ENCODE data around the gene FGG. TPM values are rescaled to one million over a fixed set of nuclear protein-coding genes. Genes with fewer than 3 reads are reported as not detected.

FGG gene
- total RNA-seq, 3 donors from 2014 or later: 3.3 TPM; not detected in 2

DNA sequence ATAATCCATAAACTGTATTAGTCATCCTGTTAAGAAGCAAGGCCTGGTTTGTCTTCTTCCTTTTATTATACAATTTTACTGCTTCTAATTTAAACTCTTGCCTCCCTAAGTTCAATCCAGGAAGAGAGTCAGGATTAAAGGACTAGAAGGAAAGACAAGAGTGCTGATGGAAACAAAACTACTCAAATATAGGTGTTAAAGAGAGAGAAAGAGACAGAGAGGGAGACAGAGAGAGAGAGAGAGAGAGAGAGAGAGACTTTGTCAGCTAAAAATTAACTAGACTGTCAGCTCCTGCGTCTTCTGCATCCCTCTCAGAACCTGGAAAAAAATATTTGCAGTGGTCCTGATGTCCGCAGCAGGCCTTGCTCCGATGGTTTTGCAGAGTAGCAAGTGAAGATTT, 13.5 kb upstream of the FGG start:
- H3K27me3 ChIP-seq: peaks cover 0 to 3% of the 10 kb centered on the region in 2 donors
- intact Hi-C loops (cut with DNase I; ENCODE audit: low total_unique reads): no loop called here
- no peaks in the 10 kb centered on the region for H3K36me3 ChIP-seq
- H3K27ac ChIP-seq: no peak overlapping the region
- TF ChIP-seq POLR2A (IDR thresholded peaks at IDR 0.05) (no peak), POLR2AphosphoS5 (IDR thresholded peaks at IDR 0.05) (no peak)
- TF ChIP-seq, protein P1, sequence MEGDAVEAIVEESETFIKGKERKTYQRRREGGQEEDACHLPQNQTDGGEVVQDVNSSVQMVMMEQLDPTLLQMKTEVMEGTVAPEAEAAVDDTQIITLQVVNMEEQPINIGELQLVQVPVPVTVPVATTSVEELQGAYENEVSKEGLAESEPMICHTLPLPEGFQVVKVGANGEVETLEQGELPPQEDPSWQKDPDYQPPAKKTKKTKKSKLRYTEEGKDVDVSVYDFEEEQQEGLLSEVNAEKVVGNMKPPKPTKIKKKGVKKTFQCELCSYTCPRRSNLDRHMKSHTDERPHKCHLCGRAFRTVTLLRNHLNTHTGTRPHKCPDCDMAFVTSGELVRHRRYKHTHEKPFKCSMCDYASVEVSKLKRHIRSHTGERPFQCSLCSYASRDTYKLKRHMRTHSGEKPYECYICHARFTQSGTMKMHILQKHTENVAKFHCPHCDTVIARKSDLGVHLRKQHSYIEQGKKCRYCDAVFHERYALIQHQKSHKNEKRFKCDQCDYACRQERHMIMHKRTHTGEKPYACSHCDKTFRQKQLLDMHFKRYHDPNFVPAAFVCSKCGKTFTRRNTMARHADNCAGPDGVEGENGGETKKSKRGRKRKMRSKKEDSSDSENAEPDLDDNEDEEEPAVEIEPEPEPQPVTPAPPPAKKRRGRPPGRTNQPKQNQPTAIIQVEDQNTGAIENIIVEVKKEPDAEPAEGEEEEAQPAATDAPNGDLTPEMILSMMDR (IDR thresholded peaks at IDR 0.05): no peak
- no peak overlapping the region for H3K4me3 ChIP-seq
- H3K4me1 ChIP-seq: no peaks in the 10 kb centered on the region
- DNase-seq (ENCODE audit: low spot score in 2 of 2): no peak
- no peaks in the 10 kb centered on the region for H3K9me3 ChIP-seq

DNA sequence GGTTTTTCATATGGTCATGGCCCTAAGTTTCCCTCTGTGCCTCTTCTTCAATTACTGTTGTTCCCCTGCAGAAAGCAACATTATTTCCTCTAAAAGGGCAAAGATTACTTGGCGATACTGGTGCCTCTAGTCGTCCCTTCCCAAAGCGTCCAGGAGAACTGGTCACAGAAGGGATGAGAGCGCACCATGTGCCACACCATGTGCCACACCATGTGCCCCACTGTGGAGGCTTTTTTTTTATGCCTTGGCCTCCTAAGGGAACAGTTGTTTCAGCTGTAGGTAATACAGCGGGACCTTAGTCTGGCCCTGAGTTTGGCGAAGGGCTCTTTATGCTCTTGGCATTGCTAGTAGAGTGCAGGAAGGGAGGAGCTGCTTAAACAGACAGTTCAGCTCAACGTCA, 11.5 kb upstream of the FGG start:
- intact Hi-C loops (cut with DNase I; ENCODE audit: low total_unique reads): no loop called here

DNA sequence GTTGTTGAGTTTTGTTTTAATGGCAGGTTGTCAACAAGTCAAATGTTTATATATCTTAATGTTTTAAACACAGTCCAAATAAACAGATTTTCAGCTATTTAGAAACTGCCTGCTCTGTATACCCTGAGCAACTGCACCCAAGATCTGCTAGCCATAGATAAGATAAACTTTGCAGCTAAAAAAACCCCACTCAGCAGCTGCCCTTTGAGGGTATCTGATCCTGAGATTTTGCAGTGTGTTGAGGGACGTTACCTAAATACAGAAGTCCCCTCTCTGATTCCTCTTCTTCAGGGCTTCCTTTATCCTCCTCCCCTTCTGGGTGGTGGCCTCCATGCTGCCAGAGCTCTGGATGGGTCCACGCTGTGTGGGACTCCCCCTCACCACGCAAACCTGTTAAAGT, 11.0 kb upstream of the FGG start:
- Histone ChIP-seq H3K27ac (no peak overlapping the region), H3K9me3 (no peaks in the 10 kb centered on the region), H3K4me1 (no peaks in the 10 kb centered on the region), H3K4me3 (no peak overlapping the region), H3K36me3 (no peaks in the 10 kb centered on the region), H3K27me3 (no peaks in the 10 kb centered on the region)
- TF ChIP-seq, protein P1 (IDR thresholded peaks at IDR 0.05): no peak
- TF ChIP-seq POLR2A (IDR thresholded peaks at IDR 0.05): no peak
- no peak for TF ChIP-seq POLR2AphosphoS5 (IDR thresholded peaks at IDR 0.05)
- DNase-seq (ENCODE audit: low spot score in 2 of 2): no peak
- intact Hi-C loops (cut with DNase I; ENCODE audit: low total_unique reads): no loop called here

More for the DNA sequence above, 11.5 kb upstream of the FGG start:
- H3K4me1 ChIP-seq: no peaks in the 10 kb centered on the region
- DNase-seq (ENCODE audit: low spot score in 2 of 2): no peak
- TF ChIP-seq, protein P1 (IDR thresholded peaks at IDR 0.05): no peak
- no peak for TF ChIP-seq POLR2AphosphoS5 (IDR thresholded peaks at IDR 0.05)
- no peak for TF ChIP-seq POLR2A (IDR thresholded peaks at IDR 0.05)
- H3K36me3 ChIP-seq: no peaks in the 10 kb centered on the region
- H3K4me3 ChIP-seq: no peak overlapping the region
- no peaks in the 10 kb centered on the region for H3K27me3 ChIP-seq
- no peaks in the 10 kb centered on the region for H3K9me3 ChIP-seq
- H3K27ac ChIP-seq: no peak overlapping the region

DNA sequence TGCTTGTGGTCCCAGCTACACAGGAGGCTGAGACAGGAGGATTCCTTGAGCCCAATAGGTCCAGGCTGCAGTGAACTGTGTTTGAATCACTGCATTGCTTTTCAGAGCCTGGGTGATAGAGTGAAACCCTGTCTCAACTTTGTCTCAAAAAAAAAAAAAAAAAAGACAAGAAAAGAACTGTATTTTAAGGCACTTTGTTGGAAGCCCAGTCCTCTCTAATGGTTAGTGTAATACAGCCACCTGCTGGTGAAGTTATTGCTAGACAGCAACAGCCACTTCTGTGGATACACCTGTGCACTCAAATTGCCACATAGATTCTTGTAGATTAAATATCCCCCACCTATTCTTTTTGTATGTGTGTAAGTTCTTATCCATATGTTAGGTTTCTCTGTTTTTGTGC, 10.1 kb upstream of the FGG start:
- intact Hi-C loops (cut with DNase I; ENCODE audit: low total_unique reads): no loop called here
- H3K9me3 ChIP-seq: no peaks in the 10 kb centered on the region
- no peak for DNase-seq (ENCODE audit: low spot score in 2 of 2)

DNA sequence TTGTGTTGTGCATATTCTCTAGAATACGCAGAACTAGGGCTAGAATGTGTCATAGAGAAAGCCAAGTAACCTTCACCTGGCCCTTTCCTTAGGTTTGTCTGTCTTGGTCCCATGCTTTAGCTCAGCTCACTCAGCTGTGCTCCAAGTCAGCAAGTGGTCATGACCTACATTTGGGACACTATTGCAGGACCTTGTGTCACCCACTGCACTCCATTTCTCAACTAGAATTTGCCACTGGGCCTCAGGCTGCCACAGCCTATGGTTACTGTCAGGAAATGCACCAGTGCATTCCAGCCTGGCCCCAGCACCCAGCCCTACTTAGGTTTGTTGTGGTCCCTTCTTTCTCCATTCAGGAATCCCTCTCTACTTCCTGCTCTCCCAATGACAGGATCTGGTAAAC, 7.7 kb upstream of the FGG start:
- Histone ChIP-seq H3K27me3 (no peaks in the 10 kb centered on the region), H3K36me3 (no peaks in the 10 kb centered on the region), H3K4me3 (no peak overlapping the region), H3K9me3 (no peaks in the 10 kb centered on the region), H3K4me1 (no peaks in the 10 kb centered on the region), H3K27ac (no peak overlapping the region)
- no peak for TF ChIP-seq POLR2AphosphoS5 (IDR thresholded peaks at IDR 0.05)
- no peak for TF ChIP-seq POLR2A (IDR thresholded peaks at IDR 0.05)
- TF ChIP-seq, protein P1 (IDR thresholded peaks at IDR 0.05): no peak
- intact Hi-C loops (cut with DNase I; ENCODE audit: low total_unique reads): no loop called here
- DNase-seq (ENCODE audit: low spot score in 2 of 2): no peak

More for the DNA sequence above, 10.1 kb upstream of the FGG start:
- H3K36me3 ChIP-seq: no peaks in the 10 kb centered on the region
- H3K4me1 ChIP-seq: no peaks in the 10 kb centered on the region
- no peak overlapping the region for H3K27ac ChIP-seq
- no peak overlapping the region for H3K4me3 ChIP-seq
- H3K27me3 ChIP-seq: no peaks in the 10 kb centered on the region
- TF ChIP-seq, protein P1 (IDR thresholded peaks at IDR 0.05): peak in 2 of 3 donors; percentile 34 to 53
- TF ChIP-seq POLR2AphosphoS5 (IDR thresholded peaks at IDR 0.05) (no peak), POLR2A (IDR thresholded peaks at IDR 0.05) (no peak)
